Activated CD4-positive, CD25-positive, alpha-beta regulatory T cell treated with anti-CD3 and anti-CD28 coated beads, Interleukin-2, amount 50 U/mL, for 16 hours (primary cell): ENCODE data around the gene CTNNA3.
"Not testable (repeated sequence)": the region's sequence is repeated elsewhere in the genome, so short reads cannot be mapped to it uniquely, and the experiment has no call there.

ENCODE experiments used
- DNase-seq: peaks from one replicate; pipeline ENCODE4 v3.0.0-alpha.2; 2020; ENCODE audit warnings: low read depth, low spot score

CTNNA3 gene

DNA sequence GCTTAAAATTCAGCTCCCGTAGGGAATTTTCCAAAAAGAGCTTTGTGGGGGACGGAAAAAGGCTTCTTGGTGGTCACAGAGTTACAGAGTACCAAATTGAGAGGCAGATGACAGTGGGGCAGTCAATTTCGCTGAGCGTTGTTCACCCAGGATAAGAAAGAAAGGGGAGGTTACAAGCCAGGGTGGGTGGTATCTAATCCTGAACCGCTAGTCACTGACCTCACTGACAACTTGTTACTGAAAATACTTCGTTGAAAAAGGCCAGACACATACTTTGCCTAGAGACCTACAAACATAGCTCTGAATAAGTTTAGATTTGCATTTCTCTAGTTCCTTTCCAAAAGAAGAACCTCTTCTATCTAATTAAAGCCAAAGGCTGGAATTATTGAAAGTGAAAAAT is at the start of gene CTNNA3:
Gene CTNNA3 (minus strand): TSS at position 167 of the 400 bp plus-strand sequence.
- no peak for DNase-seq

GRCh38 chr10:67735430-67735829 is 39.4 kb upstream of the CTNNA3 start:
- DNase-seq = no peak

GRCh38 chr10:67733511-67733910 is 37.5 kb upstream of the CTNNA3 start:
- DNase-seq = no peak

DNA sequence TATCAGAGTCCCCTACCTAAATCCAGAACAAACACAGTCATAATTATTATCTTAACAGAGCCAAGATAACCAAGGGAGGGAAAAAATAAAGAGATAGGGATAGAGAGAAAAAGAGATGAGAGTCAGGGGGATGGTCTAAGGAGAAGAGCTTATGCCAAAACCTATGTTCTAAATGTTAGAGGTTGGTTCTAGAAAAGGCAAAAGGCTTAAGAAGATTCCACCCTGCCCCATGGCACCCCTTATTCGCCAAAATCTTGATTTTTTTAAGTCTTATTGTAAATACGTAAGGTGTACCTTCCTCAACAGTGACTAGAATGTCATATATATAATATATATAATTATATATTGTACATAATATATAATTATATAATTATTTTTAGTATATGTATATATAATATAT is 29.6 kb upstream of the CTNNA3 start:
- no peak for DNase-seq

DNA sequence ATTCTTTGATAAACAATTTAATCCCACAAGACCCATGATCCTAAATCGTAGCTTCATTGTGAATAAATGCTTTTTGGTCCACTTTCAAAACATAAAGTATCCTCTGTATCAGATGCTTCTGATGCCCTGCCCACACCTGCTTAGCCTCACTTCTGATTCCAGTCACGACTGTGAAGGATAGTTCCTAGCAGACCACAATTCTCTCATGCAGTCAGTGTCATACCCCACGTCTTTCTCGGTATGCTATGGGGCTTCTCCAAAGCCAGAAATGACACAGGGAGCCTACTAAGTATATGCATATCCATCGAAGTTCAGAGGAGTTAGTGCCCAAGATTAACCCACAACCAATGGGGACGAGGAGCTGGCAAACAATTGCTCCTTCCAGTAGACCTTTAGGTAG is 27.6 kb upstream of the CTNNA3 start:
- DNase-seq = no peak

GRCh38 chr10:67722113-67722512 is 26.1 kb upstream of the CTNNA3 start:
- DNase-seq = no peak

GRCh38 chr10:67716455-67716854 is 20.5 kb upstream of the CTNNA3 start:
- DNase-seq = not testable (repeated sequence)

GRCh38 chr10:67705921-67706320 is 9.9 kb upstream of the CTNNA3 start:
- DNase-seq = no peak

- not testable (repeated sequence) for DNase-seq
Measured at GRCh38 chr10:67699613-67700270, 3.7 kb upstream of the CTNNA3 start.

DNA sequence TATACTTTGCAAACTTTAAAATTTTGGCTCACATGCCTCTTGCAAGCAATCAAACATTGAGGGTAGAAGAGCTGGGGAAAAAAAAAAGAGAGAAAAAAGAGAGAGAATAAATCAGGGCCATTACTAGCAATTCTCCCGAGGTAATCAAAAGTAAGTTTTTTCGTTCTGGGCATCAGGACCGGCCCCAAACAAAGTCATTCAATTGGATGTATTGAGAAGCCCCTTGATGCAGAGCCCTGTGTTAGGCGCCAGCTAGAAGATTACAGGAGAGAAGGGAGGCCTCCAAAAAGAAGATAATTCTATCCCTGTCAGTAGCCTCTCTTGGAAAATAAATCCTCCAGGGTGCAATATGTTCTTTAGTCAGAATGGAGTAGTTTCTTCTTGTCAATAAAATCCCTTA is 2.2 kb upstream of the CTNNA3 start:
- DNase-seq = no peak

DNA sequence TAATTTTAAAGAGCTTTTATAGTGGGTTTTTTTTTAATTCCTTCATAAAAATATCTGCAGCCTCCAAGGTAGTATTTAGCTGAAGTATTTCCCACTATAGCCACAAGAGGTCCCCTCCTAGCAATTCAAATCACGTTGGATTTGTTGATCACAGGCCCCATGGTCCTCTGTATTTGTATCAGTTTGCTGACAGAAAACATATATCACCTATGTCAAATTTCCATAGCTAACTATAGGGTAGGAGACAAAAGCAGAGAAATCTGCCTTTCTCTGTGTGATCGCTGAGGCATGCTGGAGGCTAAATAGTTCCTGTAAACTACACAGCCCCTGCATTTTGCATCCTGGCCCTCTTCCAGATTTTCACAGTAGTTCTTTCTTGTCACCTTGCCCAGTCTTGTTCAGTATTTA is 1.7 kb upstream of the CTNNA3 start:
- DNase-seq = no peak

DNA sequence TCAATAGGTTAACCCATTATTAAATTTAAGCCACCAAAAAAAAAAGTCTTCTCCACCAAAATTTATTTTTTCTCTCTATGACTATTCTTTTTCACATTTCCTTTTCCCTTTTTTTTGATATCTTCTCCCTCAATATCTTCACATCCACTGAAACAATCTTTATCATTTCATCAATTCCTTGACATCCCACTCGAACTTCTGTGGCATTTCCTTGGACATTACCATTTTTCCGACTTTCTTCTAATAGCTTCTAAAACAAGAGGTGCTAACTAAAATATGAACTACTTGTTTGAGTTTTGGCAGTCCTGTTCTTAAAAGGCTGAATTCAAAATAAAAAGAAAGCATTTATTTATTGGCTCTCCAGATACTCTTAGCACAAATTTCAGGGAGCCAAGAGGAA is 684 bp upstream of the CTNNA3 start:
- no peak for DNase-seq

DNA sequence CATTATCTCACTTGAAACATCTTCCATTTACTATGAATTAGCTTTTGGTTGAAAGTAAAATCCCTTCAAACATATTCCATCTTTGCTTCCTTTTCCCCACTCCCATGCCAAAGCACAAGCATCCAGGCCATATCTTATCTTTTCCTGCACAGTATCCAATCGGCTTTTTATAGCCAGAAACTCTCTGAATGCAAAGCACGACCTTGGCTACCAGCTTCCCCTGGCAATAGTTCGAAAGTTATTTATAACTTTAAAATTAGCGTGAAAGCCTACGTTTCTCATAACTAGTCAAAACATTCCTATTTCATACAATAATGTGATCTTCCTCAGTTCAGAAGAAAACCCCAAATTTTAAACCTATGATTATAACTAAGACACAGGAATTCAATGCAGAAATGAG is 440 bp downstream of the CTNNA3 start:
- DNase-seq = no peak

- DNase-seq = not testable (repeated sequence)
Measured at GRCh38 chr10:67691861-67692260, 4.1 kb downstream of the CTNNA3 start.

- not testable (repeated sequence) for DNase-seq
Measured at GRCh38 chr10:67690540-67690939, 5.5 kb downstream of the CTNNA3 start.

DNA sequence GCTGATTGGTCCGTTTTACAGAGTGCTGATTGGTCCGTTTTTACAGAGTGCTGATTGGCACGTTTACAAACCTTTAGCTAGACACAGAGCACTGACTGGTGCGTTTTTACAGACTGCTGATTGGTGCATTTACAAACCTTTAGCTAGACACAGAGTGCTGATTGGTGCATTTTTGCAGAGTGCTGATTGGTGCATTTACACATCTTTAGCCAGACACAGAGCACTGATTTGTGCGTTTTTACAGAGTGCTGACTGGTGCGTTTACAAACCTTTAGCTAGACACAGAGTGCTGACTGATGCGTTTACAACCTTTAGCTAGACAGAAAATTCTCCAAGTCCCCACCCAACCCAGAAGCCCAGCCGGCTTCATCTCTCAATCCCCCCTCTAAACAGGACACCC is 11.9 kb downstream of the CTNNA3 start:
- not testable (repeated sequence) for DNase-seq

DNA sequence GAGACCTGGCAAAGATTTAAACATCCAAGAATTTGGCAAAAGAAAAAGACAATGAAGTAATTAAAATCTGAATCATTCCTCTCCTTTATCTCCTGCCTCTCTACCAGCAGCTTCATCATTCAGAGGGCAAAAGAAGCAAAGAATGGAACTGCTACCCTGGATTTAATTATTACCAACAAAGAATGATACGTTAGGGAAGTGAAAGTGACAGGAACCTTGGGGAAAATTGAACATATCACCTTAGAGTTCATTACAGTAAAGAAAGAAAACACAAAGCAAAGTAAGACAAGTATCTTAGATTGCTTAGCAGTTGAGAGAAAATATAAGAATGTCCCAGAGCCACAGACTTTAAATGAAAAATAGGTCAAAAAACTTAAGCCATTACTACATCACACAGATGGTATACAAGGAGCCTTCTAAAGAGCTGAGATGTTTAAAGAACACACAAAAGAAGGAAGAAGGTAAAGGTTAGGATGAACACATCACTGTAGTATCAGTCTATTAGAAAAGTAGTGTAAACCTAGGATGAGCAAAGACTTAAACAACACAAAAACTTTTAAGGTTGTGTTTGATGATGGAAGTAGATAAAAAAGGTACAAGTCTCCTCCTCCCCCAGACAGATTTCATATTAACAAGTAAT is 17.5 kb downstream of the CTNNA3 start:
- DNase-seq = no peak

DNA sequence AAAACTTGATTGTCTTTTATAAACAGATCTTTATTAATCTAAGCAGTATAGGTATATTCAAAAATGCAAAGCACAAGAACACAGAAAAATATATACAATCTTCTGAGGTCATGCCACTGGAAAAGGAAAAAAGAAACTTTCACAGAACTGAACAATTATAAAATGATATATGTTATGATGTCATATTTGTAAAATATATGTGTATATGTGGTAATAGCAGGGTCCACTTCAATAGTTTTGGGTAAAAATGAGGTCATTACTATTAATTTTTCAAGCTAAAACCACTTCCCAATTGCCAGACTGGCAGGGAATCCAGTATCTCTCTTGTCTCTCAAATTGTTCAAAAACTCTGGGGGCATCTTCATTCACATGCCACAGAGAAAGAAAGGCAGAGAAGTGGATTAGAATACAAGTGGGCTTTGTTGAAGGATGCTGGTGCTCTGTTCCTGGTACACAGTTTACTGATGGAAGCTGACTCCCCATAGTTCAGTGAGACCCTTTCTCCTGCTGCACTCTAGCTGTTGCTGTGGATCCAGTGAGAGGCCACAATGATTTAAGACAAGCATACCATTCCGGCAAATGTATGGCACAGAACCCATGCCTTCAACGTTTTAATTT is 19.7 kb downstream of the CTNNA3 start:
- DNase-seq = no peak

DNA sequence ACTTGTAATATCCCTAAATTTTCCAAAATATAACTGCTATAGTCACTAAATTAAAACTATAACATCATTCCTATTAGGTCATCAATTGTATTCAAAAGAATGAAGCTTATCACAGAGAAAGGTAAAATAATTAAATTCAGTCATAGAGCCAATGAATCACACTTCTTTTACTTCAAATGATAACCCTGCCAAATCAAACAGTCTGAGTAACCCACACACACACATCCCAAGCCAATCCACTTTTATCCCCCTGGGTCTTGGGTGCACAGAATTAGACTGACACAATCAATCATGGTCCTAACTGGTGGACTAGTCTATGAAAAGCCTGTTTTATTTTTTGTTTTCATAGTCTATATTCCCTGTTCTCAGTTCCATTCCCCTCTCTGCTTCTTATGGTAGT is 25.6 kb downstream of the CTNNA3 start:
- no peak for DNase-seq

- no peak for DNase-seq
Measured at GRCh38 chr10:67669978-67670377, 26.0 kb downstream of the CTNNA3 start.

DNA sequence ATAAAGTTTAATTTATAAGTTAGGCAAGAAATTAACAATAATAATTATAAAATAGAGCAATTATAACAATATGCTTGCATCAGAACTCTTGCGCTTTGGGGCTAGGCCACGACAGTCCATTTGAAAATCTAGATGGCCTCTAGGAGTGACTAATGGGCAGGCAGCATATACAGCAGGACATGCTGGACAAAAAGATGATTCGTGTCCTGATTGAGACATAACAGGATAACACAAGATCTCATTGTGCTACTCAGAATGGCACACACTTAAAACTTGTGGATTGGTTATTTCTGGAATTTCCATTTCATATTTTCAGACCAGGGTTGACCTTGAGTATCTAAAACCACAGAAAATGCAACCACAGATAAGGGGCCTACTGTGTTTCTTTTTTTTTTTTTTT is 27.5 kb downstream of the CTNNA3 start:
- no peak for DNase-seq

DNA sequence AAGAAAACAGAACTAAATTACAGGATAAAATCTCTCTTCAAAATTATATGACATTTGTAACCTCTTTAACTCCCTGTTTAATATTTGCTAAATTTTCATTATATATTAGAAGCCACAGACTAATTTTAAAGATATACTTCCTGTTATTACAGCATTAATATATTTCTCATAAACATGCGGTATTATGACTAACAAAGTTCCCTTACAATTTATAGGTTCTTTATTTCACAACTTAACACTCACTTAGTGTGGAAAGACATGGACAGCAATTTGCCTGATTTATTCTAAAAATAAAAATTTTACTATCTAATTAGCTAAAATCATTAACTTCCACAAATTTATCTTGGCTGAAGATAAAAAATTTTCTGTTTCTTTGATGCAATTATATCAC is 29.0 kb downstream of the CTNNA3 start:
- DNase-seq = no peak

DNA sequence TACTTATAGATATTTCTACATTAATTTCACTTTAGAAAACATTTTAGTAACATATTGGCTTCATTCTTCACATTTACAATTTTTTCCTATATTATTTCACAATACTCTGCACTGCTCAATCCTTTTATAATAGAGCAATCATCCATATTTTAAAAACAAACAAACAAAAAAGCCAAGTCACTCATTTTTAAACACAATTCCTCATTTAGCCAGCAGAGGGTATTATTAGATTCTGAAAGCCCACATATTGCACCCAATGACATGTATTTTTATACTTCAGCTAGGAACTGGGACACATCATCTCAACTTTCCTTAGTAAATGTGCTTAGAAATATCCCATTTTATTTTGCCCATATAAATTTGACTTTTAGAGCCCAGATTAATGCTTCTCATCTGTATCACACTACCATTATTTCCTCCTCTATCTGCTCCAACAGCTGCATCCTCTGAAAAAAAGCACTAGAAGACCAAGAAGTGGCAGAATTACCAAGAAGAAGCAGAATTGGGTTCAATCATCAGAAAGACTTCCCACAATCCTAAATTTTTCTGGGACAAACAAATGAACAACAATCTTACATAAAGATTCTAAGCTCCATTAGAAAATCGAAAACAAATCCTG is 29.5 kb downstream of the CTNNA3 start:
- DNase-seq = no peak
